HG02588 (cell line): ENCODE measurements around the gene SYNPO2.
A peak's percentile ranks its signal among the peaks of the same experiment; 100 is the strongest.

Experiments used
- ATAC-seq: cut with Tn5 transposase; IDR thresholded peaks from one replicate; pipeline ENCODE4 v1.9.1; 2021; ENCODE audit warnings: mild to moderate bottlenecking, moderate library complexity; ENCODE audit not compliant: unreplicated experiment

Gene SYNPO2, protein sequence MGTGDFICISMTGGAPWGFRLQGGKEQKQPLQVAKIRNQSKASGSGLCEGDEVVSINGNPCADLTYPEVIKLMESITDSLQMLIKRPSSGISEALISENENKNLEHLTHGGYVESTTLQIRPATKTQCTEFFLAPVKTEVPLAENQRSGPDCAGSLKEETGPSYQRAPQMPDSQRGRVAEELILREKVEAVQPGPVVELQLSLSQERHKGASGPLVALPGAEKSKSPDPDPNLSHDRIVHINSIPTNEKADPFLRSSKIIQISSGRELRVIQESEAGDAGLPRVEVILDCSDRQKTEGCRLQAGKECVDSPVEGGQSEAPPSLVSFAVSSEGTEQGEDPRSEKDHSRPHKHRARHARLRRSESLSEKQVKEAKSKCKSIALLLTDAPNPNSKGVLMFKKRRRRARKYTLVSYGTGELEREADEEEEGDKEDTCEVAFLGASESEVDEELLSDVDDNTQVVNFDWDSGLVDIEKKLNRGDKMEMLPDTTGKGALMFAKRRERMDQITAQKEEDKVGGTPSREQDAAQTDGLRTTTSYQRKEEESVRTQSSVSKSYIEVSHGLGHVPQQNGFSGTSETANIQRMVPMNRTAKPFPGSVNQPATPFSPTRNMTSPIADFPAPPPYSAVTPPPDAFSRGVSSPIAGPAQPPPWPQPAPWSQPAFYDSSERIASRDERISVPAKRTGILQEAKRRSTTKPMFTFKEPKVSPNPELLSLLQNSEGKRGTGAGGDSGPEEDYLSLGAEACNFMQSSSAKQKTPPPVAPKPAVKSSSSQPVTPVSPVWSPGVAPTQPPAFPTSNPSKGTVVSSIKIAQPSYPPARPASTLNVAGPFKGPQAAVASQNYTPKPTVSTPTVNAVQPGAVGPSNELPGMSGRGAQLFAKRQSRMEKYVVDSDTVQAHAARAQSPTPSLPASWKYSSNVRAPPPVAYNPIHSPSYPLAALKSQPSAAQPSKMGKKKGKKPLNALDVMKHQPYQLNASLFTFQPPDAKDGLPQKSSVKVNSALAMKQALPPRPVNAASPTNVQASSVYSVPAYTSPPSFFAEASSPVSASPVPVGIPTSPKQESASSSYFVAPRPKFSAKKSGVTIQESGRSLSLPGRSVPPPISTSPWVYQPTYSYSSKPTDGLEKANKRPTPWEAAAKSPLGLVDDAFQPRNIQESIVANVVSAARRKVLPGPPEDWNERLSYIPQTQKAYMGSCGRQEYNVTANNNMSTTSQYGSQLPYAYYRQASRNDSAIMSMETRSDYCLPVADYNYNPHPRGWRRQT

GRCh38 chr4:118888666-118889311 lies at the start of gene SYNPO2:
TSS of gene SYNPO2 (plus strand) at chr4:118888854. CDS start at chr4:118889037, 183 bp downstream.
- ATAC-seq: peak; percentile 78

- no peak for ATAC-seq
These were observed 49.3 kb upstream of the SYNPO2 start for GRCh38 chr4:118839221-118839927.

DNA sequence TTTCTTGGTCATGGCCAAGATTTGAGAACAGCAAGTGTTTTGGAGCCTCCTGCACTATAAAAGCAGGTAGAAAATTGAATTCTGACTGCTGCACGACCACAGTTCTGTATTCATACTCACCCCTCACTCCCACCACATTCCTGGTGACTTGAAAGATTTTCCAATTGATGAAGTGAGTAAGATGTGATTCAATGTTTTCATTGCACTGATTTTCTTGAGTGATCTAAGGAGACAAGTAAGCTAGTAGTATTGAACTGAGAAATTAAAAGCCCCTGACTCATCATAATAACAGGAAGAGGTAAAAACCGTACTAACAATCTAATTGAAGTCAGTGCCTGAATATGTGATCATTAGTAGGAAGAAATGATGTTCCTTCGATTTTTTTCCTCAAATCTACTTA lies 46.6 kb upstream of the SYNPO2 start:
- no peak for ATAC-seq

- ATAC-seq: no peak
These were observed 45.4 kb upstream of the SYNPO2 start for GRCh38 chr4:118843237-118843636.

DNA sequence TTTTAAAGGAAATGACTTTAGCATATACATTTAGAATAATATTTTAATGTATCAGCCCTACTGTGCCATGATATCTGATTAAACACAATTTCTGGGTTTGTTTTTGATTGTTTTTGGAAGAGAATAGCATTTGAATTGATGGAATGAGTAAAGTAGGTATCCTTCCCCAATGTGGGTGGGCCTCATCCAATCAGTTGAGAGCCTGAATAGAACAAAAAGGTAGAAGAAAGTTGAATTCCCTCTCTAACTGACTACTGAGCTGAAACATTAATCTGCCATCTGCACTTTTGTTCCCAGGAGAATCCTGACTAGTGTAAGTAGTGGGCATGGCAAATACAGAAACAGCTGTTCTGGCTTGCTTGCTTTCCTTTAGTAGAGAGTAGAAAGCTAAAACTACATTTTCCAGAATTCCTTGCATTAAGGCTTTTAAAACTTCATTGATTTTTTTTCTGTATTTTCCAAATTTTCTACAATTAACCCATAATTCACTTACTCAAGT lies 43.1 kb upstream of the SYNPO2 start:
- ATAC-seq: no peak

GRCh38 chr4:118846979-118847378 lies 41.7 kb upstream of the SYNPO2 start:
- no peak for ATAC-seq

DNA sequence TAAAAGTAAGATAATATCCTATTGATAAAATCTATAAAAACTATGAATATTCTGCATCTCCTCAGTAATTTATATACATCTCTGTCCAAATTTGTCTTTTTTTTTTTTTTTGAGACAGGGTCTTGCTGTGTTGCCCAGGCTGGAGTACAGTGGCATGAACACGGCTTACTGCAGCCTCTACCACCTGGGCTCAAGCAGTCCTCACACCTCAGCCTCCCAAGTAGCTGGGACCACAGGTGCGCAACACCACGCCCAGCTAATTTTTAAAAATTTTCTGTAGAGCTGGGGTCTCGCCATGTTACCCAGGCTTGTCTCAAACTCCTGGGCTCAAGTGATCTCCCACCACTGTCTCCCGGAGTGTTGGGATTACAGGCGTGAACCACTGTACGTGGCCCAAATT lies 40.4 kb upstream of the SYNPO2 start:
- ATAC-seq: no peak

DNA sequence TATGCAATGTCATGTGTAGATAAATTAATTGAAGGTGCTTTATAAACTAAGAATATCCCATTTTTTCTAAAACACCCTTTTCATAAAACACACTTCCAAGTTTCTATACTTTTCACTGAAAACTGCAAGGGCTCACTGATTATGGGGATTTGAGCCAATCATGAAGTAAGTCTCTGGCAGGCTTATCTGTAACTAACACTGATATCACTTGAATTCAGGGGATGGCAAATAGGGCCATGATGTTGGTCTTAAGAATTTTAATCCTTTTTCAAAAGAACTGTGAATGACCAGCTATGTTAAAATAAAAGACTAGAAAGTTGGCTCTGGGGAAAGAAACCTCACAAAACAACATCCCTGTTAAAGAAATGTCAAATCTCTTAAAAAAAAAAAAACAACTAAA lies 39.8 kb upstream of the SYNPO2 start:
- no peak for ATAC-seq

- no peak for ATAC-seq
These were observed 38.7 kb upstream of the SYNPO2 start for GRCh38 chr4:118849867-118850487.

GRCh38 chr4:118850488-118851173 lies 38.0 kb upstream of the SYNPO2 start:
- ATAC-seq: peak; percentile 92

GRCh38 chr4:118857760-118858159 lies 30.9 kb upstream of the SYNPO2 start:
- ATAC-seq: no peak

DNA sequence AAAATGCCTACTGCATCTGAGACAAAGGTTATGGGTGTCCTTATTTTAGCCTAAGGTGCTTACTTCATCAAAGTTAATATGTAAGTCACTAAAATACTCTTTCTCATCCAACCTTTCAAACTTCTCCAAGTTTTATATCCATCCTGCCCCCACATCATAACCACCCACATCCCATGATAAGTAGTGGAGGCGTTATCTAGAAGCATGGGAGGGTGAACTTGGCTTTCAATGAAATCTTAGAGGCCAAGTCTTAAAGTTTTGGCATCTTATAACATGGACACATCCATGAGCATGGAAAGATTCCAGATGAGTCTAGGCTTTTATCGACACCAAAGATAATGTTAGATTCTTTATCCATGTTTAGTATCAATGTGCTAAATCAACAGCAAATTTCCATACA lies 29.9 kb upstream of the SYNPO2 start:
- no peak for ATAC-seq

- peak; percentile 80 for ATAC-seq
These were observed 23.5 kb upstream of the SYNPO2 start for GRCh38 chr4:118865091-118865708.

DNA sequence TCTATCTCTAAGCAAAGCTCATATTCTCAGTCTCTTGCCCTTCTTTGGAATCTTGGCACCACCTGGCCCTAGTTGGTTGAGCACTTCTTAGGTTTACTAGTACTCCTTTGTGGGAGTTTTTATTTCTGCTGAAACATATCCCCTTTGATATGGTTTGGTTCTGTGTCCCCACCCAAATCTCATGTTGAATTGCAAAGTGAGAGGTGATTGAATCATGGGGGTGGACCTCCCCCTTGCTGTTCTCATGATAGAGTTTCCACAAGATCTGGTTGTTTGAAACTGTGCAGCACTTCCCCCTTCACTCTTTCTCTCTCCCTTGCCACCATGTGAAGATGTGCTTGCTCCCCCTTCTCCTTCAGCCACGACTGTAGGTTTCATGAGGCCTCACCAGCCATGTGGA lies 22.2 kb upstream of the SYNPO2 start:
- ATAC-seq: no peak

DNA sequence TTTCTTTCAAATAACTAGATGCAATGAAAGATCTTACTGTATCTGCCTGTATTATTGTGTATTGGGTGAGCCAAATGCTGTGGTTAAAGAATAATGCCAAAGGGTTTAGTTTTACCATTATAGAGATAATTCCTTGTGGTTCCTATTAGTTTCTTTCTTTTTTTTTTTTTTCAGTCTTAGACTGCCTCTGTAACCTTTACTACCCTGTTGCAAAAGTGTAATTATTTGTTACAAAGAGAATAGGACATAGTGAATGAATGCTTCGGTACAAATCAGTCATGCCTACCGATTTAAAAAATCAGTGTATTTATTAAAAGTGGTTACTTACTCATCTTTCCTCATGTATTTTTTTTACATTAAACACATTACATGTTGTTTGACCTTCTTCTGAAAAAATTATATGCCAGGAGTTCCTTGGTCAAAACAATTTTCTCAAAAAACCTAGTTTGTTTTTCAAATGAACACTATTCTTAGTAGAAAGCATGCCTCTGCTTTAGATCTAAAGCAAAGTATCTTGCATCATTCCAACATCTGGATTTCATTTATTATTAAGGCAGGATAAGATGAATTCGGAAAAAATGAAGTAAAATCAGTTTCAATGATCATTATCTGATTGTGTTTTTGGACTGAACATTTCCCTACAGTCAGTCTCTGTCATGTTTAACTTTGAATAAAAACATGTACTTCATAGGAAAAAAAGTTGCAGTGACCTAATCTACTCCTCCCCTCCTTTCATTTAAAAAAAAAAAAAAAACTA lies 21.2 kb upstream of the SYNPO2 start:
- no peak for ATAC-seq

- ATAC-seq: no peak
These were observed 18.8 kb upstream of the SYNPO2 start for GRCh38 chr4:118869808-118870342.

- no peak for ATAC-seq
These were observed 16.5 kb upstream of the SYNPO2 start for GRCh38 chr4:118872181-118872580.
